ENCODE data around the gene PKHD1.

The PKHD1 gene

GRCh38 chr6:52046456-52046855 is 41.0 kb downstream of the PKHD1 start:
- in situ Hi-C loops (cut with MboI; ENCODE audit: low sequenced_read_pairs): no loop called here

DNA sequence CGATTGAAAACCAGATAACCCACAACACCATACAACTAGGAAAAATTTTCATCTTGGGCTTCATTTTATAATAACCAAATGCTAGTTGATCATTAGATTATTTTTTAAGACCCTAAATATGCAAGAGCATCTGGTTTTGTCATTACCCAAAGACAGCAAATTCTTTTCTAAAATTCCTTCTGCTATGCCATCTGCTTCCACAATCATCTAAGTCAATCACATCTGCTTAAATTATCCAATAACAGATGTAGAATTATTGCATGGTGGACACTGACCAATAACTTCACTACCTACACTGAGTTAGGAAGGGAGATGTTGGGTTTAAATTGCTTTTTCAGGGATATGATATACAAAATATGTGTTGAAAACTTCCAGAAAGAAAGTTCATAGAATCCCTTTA is 41.9 kb downstream of the PKHD1 start:
- in situ Hi-C loops (cut with MboI; ENCODE audit: low sequenced_read_pairs): no loop called here

GRCh38 chr6:52045033-52045432 is 42.4 kb downstream of the PKHD1 start:
- in situ Hi-C loops (cut with MboI; ENCODE audit: low sequenced_read_pairs): no loop called here

GRCh38 chr6:52042141-52042885 is 45.1 kb downstream of the PKHD1 start:
- in situ Hi-C loops (cut with MboI; ENCODE audit: low sequenced_read_pairs): no loop called here

DNA sequence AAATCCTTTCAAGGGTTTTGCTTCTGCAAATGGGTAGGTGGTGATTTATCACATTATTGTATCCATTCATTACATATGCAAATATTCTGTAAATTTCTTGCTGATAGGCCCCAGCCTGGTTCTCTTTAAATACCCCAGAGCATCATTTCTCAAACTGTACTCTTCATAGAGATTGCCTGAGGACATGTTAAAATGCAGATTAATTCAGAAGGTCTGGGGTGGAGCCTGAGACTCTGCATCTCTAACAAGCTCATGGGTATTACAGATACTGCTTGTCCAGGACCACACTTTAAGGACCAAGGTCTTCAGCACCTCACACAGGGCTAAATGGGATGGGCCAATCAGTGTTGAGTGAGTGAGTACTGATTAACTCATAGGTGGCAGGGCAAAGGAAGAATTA is 46.3 kb downstream of the PKHD1 start:
- in situ Hi-C loops (cut with MboI; ENCODE audit: low sequenced_read_pairs): no loop called here

- in situ Hi-C loops (cut with MboI; ENCODE audit: low sequenced_read_pairs): no loop called here
These were observed 59.7 kb downstream of the PKHD1 start for GRCh38 chr6:52027699-52028098.

DNA sequence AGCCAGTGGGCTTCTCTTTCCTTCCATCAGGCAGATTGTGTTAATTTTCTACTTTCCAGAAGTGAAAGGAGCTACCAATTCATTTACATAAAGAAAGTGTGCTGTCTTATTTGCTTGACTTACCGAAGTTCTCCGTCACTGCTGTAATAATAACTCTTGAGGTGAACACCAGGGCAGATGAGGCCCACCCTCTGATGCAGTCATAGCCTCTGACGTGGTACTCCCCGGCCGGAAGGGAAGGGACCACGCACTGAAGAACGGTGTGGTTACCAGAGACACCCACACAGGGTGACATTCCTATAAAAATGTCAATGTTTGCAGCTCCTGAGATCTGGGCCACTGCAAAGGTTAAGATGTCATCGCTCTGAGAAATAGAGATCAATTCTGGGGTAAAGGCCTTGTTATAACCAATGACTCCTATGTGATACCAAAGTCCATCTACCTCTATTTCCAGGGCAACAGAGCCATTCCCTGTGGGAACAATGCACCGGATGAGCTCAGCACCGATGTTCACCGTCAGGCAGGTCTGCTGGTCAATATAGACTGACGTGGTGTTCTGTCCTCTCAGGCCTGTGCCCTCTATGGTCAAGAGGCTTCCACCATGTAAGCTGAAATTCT is 62.9 kb downstream of the PKHD1 start:
- in situ Hi-C loops (cut with MboI; ENCODE audit: low sequenced_read_pairs): no loop called here

- in situ Hi-C loops (cut with MboI; ENCODE audit: low sequenced_read_pairs): no loop called here
These were observed 64.7 kb downstream of the PKHD1 start for GRCh38 chr6:52022675-52023074.

GRCh38 chr6:52020945-52021570 is 66.4 kb downstream of the PKHD1 start:
- in situ Hi-C loops (cut with MboI; ENCODE audit: low sequenced_read_pairs): no loop called here

GRCh38 chr6:52019881-52020280 is 67.5 kb downstream of the PKHD1 start:
- in situ Hi-C loops (cut with MboI; ENCODE audit: low sequenced_read_pairs): no loop called here

- in situ Hi-C loops (cut with MboI; ENCODE audit: low sequenced_read_pairs): no loop called here
These were observed 68.3 kb downstream of the PKHD1 start for GRCh38 chr6:52019092-52019491.

GRCh38 chr6:52016915-52017748 is 70.3 kb downstream of the PKHD1 start:
- in situ Hi-C loops (cut with MboI; ENCODE audit: low sequenced_read_pairs): no loop called here

GRCh38 chr6:52015953-52016352 is 71.5 kb downstream of the PKHD1 start:
- in situ Hi-C loops (cut with MboI; ENCODE audit: low sequenced_read_pairs): no loop called here

DNA sequence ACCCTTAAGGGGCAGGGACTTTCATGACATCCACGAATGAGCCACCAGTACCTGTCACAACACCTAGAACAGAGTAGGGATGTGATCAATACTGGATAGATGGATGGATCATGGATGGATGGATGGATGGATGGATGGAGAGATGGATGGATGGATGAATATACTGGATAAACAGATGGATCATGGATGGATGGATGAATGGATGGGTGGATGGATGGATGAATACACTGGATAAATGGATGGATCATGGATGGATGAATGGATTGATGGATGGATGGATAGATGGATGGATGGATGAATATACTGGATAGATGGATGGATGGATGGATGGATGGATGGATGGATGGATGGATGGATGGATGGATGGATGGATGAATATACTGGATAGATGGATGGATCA is 73.0 kb downstream of the PKHD1 start:
- in situ Hi-C loops (cut with MboI; ENCODE audit: low sequenced_read_pairs): no loop called here

- in situ Hi-C loops (cut with MboI; ENCODE audit: low sequenced_read_pairs): no loop called here
These were observed 74.4 kb downstream of the PKHD1 start for GRCh38 chr6:52013035-52013434.

DNA sequence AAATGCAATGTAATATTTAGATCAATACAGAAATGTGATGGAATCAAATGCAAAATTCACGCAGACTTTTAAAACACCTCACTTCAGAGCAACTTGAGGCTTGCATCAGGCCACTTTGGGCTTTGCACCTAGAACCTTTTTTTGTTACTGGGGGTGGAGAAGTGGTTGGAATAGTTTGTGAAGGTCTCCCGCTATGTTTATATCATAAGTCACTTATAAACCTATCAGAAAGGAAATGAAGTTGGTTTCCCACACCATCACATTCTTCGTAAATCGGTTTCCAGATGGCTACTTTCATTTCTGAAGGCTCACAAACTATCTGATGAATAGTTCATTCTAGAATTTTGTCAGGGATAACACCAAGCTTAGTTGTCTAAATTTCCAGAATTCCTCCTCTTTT is 74.8 kb downstream of the PKHD1 start:
- in situ Hi-C loops (cut with MboI; ENCODE audit: low sequenced_read_pairs): no loop called here

- in situ Hi-C loops (cut with MboI; ENCODE audit: low sequenced_read_pairs): no loop called here
These were observed 76.6 kb downstream of the PKHD1 start for GRCh38 chr6:52010806-52011205.

GRCh38 chr6:52010145-52010544 is 77.3 kb downstream of the PKHD1 start:
- in situ Hi-C loops (cut with MboI; ENCODE audit: low sequenced_read_pairs): no loop called here

GRCh38 chr6:52009466-52010140 is 77.8 kb downstream of the PKHD1 start:
- in situ Hi-C loops (cut with MboI; ENCODE audit: low sequenced_read_pairs): no loop called here

DNA sequence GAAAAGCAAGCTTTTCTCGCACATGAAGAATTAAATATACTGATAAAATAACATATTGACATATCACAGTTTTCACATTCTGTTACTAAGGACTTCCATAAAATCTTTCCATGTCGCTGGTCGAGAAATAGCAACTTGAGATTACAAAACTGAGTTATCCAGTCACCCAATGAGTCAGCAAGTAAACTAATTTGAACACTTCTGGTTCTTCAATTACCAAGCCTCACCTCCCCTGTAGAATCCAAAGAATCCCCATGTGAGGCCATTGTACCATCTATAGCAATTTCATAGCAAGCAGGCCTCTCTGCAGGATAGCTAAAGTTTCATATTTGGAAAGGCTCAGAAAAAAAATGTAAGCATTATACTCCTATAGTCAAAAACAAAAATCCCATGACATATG is 87.3 kb downstream of the PKHD1 start:
- in situ Hi-C loops (cut with MboI; ENCODE audit: low sequenced_read_pairs): no loop called here

Data from hTERT RPE-1 (cell line).